ENCODE results near the gene PFDN5.

- no peak for TF ChIP-seq CTCF (IDR thresholded peaks at IDR 0.05; ENCODE audit: low read depth, low read length)
- no peak for TF ChIP-seq POLR2A (IDR thresholded peaks at IDR 0.05; ENCODE audit: extremely low read depth, insufficient read length)
- TF ChIP-seq MAX (IDR thresholded peaks at IDR 0.05; ENCODE audit: low read depth, low read length), result no peak
- TF ChIP-seq MYC (IDR thresholded peaks at IDR 0.05; ENCODE audit: low read depth, low read length), result no peak
Observed at GRCh38 chr12:53343969-53344368, 48.6 kb downstream of the PFDN5 start.
